ENCODE data around the gene TSPAN18. TPM values are rescaled to one million over a fixed set of nuclear protein-coding genes. Genes with fewer than 3 reads are reported as not detected.

The TSPAN18 gene
- polyA plus RNA-seq, 3 donors = 48.8 to 58.2 (median 58.0) TPM

GRCh38 chr11:44804449-44805437, 78.0 kb downstream of the TSPAN18 start:
- no peak for DNase-seq (ENCODE audit: extremely low read depth in 1 of 11, low read depth in 9 of 11, low spot score in 4 of 11)

GRCh38 chr11:44805596-44805995, 78.8 kb downstream of the TSPAN18 start:
- DNase-seq (ENCODE audit: extremely low read depth in 1 of 11, low read depth in 9 of 11, low spot score in 4 of 11) = no peak

- no peak for DNase-seq (ENCODE audit: extremely low read depth in 1 of 11, low read depth in 9 of 11, low spot score in 4 of 11)
Observed at GRCh38 chr11:44808053-44808753, 81.4 kb downstream of the TSPAN18 start.

- DNase-seq (ENCODE audit: extremely low read depth in 1 of 11, low read depth in 9 of 11, low spot score in 4 of 11) = no peak
Observed at GRCh38 chr11:44809283-44809682, 82.5 kb downstream of the TSPAN18 start.

GRCh38 chr11:44811841-44812448, 85.2 kb downstream of the TSPAN18 start:
- DNase-seq (ENCODE audit: extremely low read depth in 1 of 11, low read depth in 9 of 11, low spot score in 4 of 11) = no peak

- DNase-seq (ENCODE audit: extremely low read depth in 1 of 11, low read depth in 9 of 11, low spot score in 4 of 11) = no peak
Observed at GRCh38 chr11:44812971-44813370, 86.2 kb downstream of the TSPAN18 start.

- no peak for DNase-seq (ENCODE audit: extremely low read depth in 1 of 11, low read depth in 9 of 11, low spot score in 4 of 11)
Observed at GRCh38 chr11:44813401-44813800, 86.6 kb downstream of the TSPAN18 start.

GRCh38 chr11:44814881-44815592, 88.3 kb downstream of the TSPAN18 start:
- no peak for DNase-seq (ENCODE audit: extremely low read depth in 1 of 11, low read depth in 9 of 11, low spot score in 4 of 11)

- no peak for DNase-seq (ENCODE audit: extremely low read depth in 1 of 11, low read depth in 9 of 11, low spot score in 4 of 11)
Observed at GRCh38 chr11:44815917-44816456, 89.2 kb downstream of the TSPAN18 start.

- DNase-seq (ENCODE audit: extremely low read depth in 1 of 11, low read depth in 9 of 11, low spot score in 4 of 11) = no peak
Observed at GRCh38 chr11:44816761-44817160, 90.0 kb downstream of the TSPAN18 start.

GRCh38 chr11:44817207-44817949, 90.6 kb downstream of the TSPAN18 start:
- no peak for DNase-seq (ENCODE audit: extremely low read depth in 1 of 11, low read depth in 9 of 11, low spot score in 4 of 11)

- DNase-seq (ENCODE audit: extremely low read depth in 1 of 11, low read depth in 9 of 11, low spot score in 4 of 11) = no peak
Observed at GRCh38 chr11:44818110-44818509, 91.3 kb downstream of the TSPAN18 start.

- no peak for DNase-seq (ENCODE audit: extremely low read depth in 1 of 11, low read depth in 9 of 11, low spot score in 4 of 11)
Observed at GRCh38 chr11:44819346-44819745, 92.6 kb downstream of the TSPAN18 start.

GRCh38 chr11:44822369-44822768, 95.6 kb downstream of the TSPAN18 start:
- DNase-seq (ENCODE audit: extremely low read depth in 1 of 11, low read depth in 9 of 11, low spot score in 4 of 11) = no peak

- no peak for DNase-seq (ENCODE audit: extremely low read depth in 1 of 11, low read depth in 9 of 11, low spot score in 4 of 11)
Observed at GRCh38 chr11:44823006-44823405, 96.2 kb downstream of the TSPAN18 start.

- DNase-seq (ENCODE audit: extremely low read depth in 1 of 11, low read depth in 9 of 11, low spot score in 4 of 11) = no peak
Observed at GRCh38 chr11:44823868-44824267, 97.1 kb downstream of the TSPAN18 start.

- DNase-seq (ENCODE audit: extremely low read depth in 1 of 11, low read depth in 9 of 11, low spot score in 4 of 11) = peak in 1 of 11 donors; percentile 48
Observed at GRCh38 chr11:44824300-44824704, 97.5 kb downstream of the TSPAN18 start.

Measured in renal cortex interstitium (tissue), 11 donors.